SK-N-SH (cell line): ENCODE results near the gene VLDLR. TPM values are rescaled to one million over a fixed set of nuclear protein-coding genes. Genes with fewer than 3 reads are reported as not detected.

Experiments used
- CTCF ChIA-PET: fragments of 300-600, 350-600 bp; formaldehyde crosslinking; extraction: SDS; loops from one replicate; lab custom pipeline; 2021; lab: Yijun Ruan, JAX
- POLR2A ChIA-PET: fragments of 350-600 bp; sonication (Branson Sonifier 250); formaldehyde crosslinking; extraction: SDS; loops from one replicate; lab custom pipeline; 2020; ENCODE audit warnings: antibody characterized with exemption, inconsistent platforms; lab: Yijun Ruan, JAX
- DNase-seq: peaks from one replicate; pipeline ENCODE4 v3.0.0; 2012
- H2AFZ ChIP-seq: fragments of 200-600 bp; sonication (generic); 2 replicates; pipeline ENCODE4 v1.8.1; 2016; ENCODE audit warnings: antibody characterized with exemption, mild to moderate bottlenecking, low read depth
- H3F3A ChIP-seq: fragments of 200-600 bp; sonication (generic); replicated peaks from 2 replicates; pipeline ENCODE3; 2016; ENCODE audit warnings: antibody characterized with exemption, mild to moderate bottlenecking; ENCODE audit not compliant: insufficient read depth
- H3K27ac ChIP-seq, 2 experiments: fragments of 200-500 bp in 1 of 2; fragments of 200-600 bp in 1 of 2; sonication (Bioruptor generic) in 1 of 2; sonication (generic), shearing (Covaris generic) in 1 of 2; 2 replicates each; pipeline versions ENCODE4 v1.5.1 to v1.6.1; 2014 to 2016; ENCODE audit warnings: low read depth in 2 of 2, inconsistent platforms in 1 of 2, low read length in 1 of 2, mild to moderate bottlenecking in 1 of 2, mixed read lengths in 1 of 2
- H3K27me3 ChIP-seq: fragments of 200-600 bp; sonication (generic), shearing (Covaris generic); 2 replicates; pipeline ENCODE4 v1.6.1; 2016; ENCODE audit warnings: mixed run types; ENCODE audit not compliant: insufficient read depth
- H3K36me3 ChIP-seq, 2 experiments: fragments of 200-500 bp in 1 of 2; fragments of 200-600 bp in 1 of 2; sonication (Bioruptor generic) in 1 of 2; sonication (generic) in 1 of 2; replicated peaks in 1 of 2; 2 replicates each; pipeline versions ENCODE3 to v1.5.1; 2014 to 2016; ENCODE audit warnings: low read length in 1 of 2, mild to moderate bottlenecking in 1 of 2; ENCODE audit not compliant: insufficient read depth in 2 of 2, control insufficient read depth in 1 of 2
- H3K4me1 ChIP-seq, 2 experiments: fragments of 200-500 bp in 1 of 2; fragments of 200-600 bp in 1 of 2; sonication (Bioruptor generic) in 1 of 2; sonication (generic), shearing (Covaris generic) in 1 of 2; 2 replicates each; pipeline versions ENCODE4 v1.5.1 to v1.6.1; 2014 to 2016; ENCODE audit warnings: low read depth in 1 of 2, low read length in 1 of 2, mixed run types in 1 of 2; ENCODE audit not compliant: insufficient read depth in 2 of 2, control insufficient read depth in 1 of 2
- H3K4me2 ChIP-seq: fragments of 200-600 bp; sonication (generic), shearing (Covaris generic); 2 replicates; pipeline ENCODE4 v1.6.1; 2017; ENCODE audit warnings: mixed run types
- H3K4me3 ChIP-seq, 2 experiments: fragments of 200-500 bp in 1 of 2; fragments of 200-600 bp in 1 of 2; sonication (Bioruptor generic) in 1 of 2; sonication (generic), shearing (Covaris generic) in 1 of 2; 2 replicates each; pipeline versions ENCODE4 v1.5.1 to v1.8.1; 2014 to 2016; ENCODE audit warnings: low read depth in 2 of 2, inconsistent platforms in 1 of 2, low read length in 1 of 2, mild to moderate bottlenecking in 1 of 2, mixed read lengths in 1 of 2, moderate library complexity in 1 of 2
- H3K79me2 ChIP-seq: fragments of 200-600 bp; sonication (generic); 2 replicates; pipeline ENCODE4 v1.8.1; 2017; ENCODE audit warnings: mild to moderate bottlenecking; ENCODE audit not compliant: insufficient read depth
- H3K9ac ChIP-seq: fragments of 200-600 bp; sonication (generic); 2 replicates; pipeline ENCODE4 v1.6.1; 2017; ENCODE audit warnings: mixed run types
- H3K9me2 ChIP-seq: fragments of 200-600 bp; sonication (generic); 2 replicates; pipeline ENCODE4 v1.6.1; 2017; ENCODE audit warnings: mixed run types
- H3K9me3 ChIP-seq: fragments of 200-600 bp; sonication (generic); 2 replicates; pipeline ENCODE4 v1.6.1; 2017; ENCODE audit warnings: mixed run types, mild to moderate bottlenecking, moderate library complexity
- H4K20me1 ChIP-seq: fragments of 200-600 bp; sonication (generic); 2 replicates; pipeline ENCODE4 v1.6.1; 2017; ENCODE audit warnings: mild to moderate bottlenecking, mixed run types; ENCODE audit not compliant: insufficient read depth
- ELF1 ChIP-seq: IDR thresholded peaks from 2 replicates; pipeline ENCODE4 v1.4.0; 2012
- FOXJ3 ChIP-seq: sonication (generic); formaldehyde crosslinking; IDR thresholded peaks from 2 replicates; pipeline ENCODE4 v1.5.1; 2020; ENCODE audit warnings: mild to moderate bottlenecking, missing genetic modification reagents
- GATA2 ChIP-seq: sonication (generic); formaldehyde crosslinking; IDR thresholded peaks from 2 replicates; pipeline ENCODE4 v1.5.0; 2020; ENCODE audit warnings: mild to moderate bottlenecking, missing genetic modification reagents
- IRF3 ChIP-seq: fragments of 150-350 bp; IDR thresholded peaks from 2 replicates; pipeline ENCODE4 v1.6.1; 2016; ENCODE audit warnings: mild to moderate bottlenecking, low read depth, low read length
- JUND ChIP-seq: IDR thresholded peaks from 2 replicates; pipeline ENCODE4 v1.4.0; 2012
- MXI1 ChIP-seq: IDR thresholded peaks from 2 replicates; pipeline ENCODE4 v1.6.1; 2012; ENCODE audit warnings: mild to moderate bottlenecking, low read depth, low read length, improper control_type of control experiment
- NRF1 ChIP-seq: IDR thresholded peaks from 2 replicates; pipeline ENCODE4 v1.6.1; 2012; ENCODE audit warnings: low read depth, mild to moderate bottlenecking, low read length
- RAD21 ChIP-seq: IDR thresholded peaks from 2 replicates; pipeline ENCODE4 v1.6.1; 2012; ENCODE audit warnings: mild to moderate bottlenecking, low read length
- SMC3 ChIP-seq: IDR thresholded peaks from 2 replicates; pipeline ENCODE4 v1.6.1; 2012; ENCODE audit warnings: low read depth, low read length, improper control_type of control experiment
- TEAD4 ChIP-seq: IDR thresholded peaks from 2 replicates; pipeline ENCODE4 v1.4.0; 2012; ENCODE audit warnings: mild to moderate bottlenecking, borderline replicate concordance; ENCODE audit not compliant: insufficient read depth
- USF1 ChIP-seq: IDR thresholded peaks from 2 replicates; pipeline ENCODE4 v1.4.0; 2012; ENCODE audit warnings: low read depth, borderline replicate concordance
- YY1 ChIP-seq: IDR thresholded peaks from 2 replicates; pipeline ENCODE4 v1.4.0; 2012; ENCODE audit warnings: low read depth, mild to moderate bottlenecking
- WGBS: methylation state at CpG from one replicate; pipeline ENCODE4 v1.1.6; 2017; ENCODE audit warnings: low lambda C conversion rate; 5-methylcytosine and 5-hydroxymethylcytosine counted together
- polyA plus RNA-seq, 3 experiments: library from polyadenylated mRNA; depleted of rRNA; stranded (reverse); fragments of >200 nt; gene quantifications; 2 replicates each; pipeline ENCODE4 v1.2.3, GENCODE V29; 2012
- TF ChIP-seq, protein P1 (sequence below): IDR thresholded peaks from 2 replicates; pipeline ENCODE4; 2012
- TF ChIP-seq, protein P2 (sequence below): IDR thresholded peaks from 2 replicates; pipeline ENCODE4 v1.4.0; 2012; ENCODE audit warnings: low read depth
- TF ChIP-seq, protein P3 (sequence below): fragments of 200-600 bp; sonication (generic); IDR thresholded peaks from 2 replicates; pipeline ENCODE4 v1.6.1; 2017; ENCODE audit warnings: antibody characterized with exemption, mild to moderate bottlenecking, moderate library complexity

VLDLR gene
- polyA plus RNA-seq, 1 of the 3 experiments (the other 2 are of a cell fraction): 9.2 TPM

DNA sequence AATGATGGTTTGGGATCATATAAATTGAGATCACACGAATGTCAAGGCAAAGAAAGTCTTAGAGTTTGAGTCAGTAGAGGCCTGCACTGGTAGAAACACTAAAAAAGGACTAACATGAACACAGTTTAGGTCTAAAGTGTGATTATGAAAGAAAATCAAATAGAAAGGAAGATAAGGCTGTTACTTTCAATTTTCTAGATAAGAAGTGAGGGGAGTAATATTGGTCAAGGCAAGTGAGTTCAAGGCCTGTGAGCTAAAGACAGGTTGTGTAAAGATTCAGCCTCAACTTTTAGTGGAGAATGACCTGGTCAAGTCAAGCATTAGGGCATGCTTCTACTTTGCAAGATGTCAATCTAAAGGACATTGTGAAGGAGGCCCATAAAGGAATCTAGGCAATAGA, 19.0 kb downstream of the VLDLR start:
- Histone ChIP-seq H3K79me2 (no peaks in the 10 kb centered on the region), H2AFZ (no peak overlapping the region), H3K27ac (no peak overlapping the region), H3K27me3 (no peaks in the 10 kb centered on the region), H3K9me2 (no peaks in the 10 kb centered on the region), H3F3A (no peaks in the 10 kb centered on the region), H3K4me3 (no peak overlapping the region), H3K9ac (no peak overlapping the region), H3K9me3 (no peaks in the 10 kb centered on the region), H3K4me2 (no peak overlapping the region), H3K4me1 (no peaks in the 10 kb centered on the region), H3K36me3 (peaks cover 14 to 50% of the 10 kb centered on the region in 2 experiments), H4K20me1 (no peaks in the 10 kb centered on the region)
- DNase-seq: no peak
- 47% methylated on average over 1 of the region's 1 CpG for WGBS
- TF ChIP-seq JUND (no peak), TEAD4 (no peak), RAD21 (no peak), IRF3 (no peak), NRF1 (no peak)
- TF ChIP-seq, protein P1, sequence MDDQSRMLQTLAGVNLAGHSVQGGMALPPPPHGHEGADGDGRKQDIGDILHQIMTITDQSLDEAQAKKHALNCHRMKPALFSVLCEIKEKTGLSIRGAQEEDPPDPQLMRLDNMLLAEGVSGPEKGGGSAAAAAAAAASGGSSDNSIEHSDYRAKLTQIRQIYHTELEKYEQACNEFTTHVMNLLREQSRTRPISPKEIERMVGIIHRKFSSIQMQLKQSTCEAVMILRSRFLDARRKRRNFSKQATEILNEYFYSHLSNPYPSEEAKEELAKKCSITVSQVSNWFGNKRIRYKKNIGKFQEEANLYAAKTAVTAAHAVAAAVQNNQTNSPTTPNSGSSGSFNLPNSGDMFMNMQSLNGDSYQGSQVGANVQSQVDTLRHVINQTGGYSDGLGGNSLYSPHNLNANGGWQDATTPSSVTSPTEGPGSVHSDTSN: no peak
- TF ChIP-seq, protein P2, sequence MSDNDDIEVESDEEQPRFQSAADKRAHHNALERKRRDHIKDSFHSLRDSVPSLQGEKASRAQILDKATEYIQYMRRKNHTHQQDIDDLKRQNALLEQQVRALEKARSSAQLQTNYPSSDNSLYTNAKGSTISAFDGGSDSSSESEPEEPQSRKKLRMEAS: no peak
- ChIA-PET POLR2A (no interaction called here), CTCF (interaction anchor here (1.4 kb wide), 1 partner anchor 10 kb away, joined by 3 read pairs; no protein-coding TSS in a partner anchor)

DNA sequence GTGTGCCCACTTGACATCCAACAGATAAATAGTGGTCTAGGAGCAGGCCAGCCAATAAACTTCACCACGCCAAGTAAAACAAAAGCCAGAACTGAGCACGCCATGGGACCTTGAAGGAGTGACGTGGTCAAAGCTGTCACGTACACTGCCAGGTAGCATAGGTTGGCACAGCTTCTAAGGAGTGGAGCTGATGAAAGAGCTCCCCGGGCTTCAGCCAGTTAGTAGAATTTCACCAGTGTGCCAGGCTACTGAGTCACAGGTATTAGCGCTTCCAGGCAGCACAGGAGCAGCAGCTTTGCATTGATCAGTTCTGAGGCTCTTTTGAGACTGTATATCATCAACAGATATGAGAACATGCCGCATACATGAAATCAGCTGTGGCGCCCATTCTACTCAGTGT, 19.4 kb downstream of the VLDLR start:
- Histone ChIP-seq H3F3A (no peaks in the 10 kb centered on the region), H3K9ac (no peak overlapping the region), H3K4me3 (no peak overlapping the region), H3K36me3 (peaks cover 14 to 52% of the 10 kb centered on the region in 2 experiments), H3K9me2 (no peaks in the 10 kb centered on the region), H3K4me2 (no peak overlapping the region), H4K20me1 (no peaks in the 10 kb centered on the region), H3K27ac (no peak overlapping the region), H3K79me2 (no peaks in the 10 kb centered on the region), H3K27me3 (no peaks in the 10 kb centered on the region), H3K4me1 (no peaks in the 10 kb centered on the region), H3K9me3 (no peaks in the 10 kb centered on the region), H2AFZ (no peak overlapping the region)
- WGBS: 92% methylated on average over 8 of the region's 8 CpGs
- no peak for DNase-seq
- ChIA-PET POLR2A (no interaction called here), CTCF (interaction anchor here (1.4 kb wide), 1 partner anchor 9 kb away, joined by 3 read pairs; no protein-coding TSS in a partner anchor)
- no peak for TF ChIP-seq TEAD4
- TF ChIP-seq JUND: no peak
- no peak for TF ChIP-seq USF1
- TF ChIP-seq FOXJ3 (CRISPR knock-in tag): no peak
- TF ChIP-seq MXI1: no peak
- TF ChIP-seq, protein P3, sequence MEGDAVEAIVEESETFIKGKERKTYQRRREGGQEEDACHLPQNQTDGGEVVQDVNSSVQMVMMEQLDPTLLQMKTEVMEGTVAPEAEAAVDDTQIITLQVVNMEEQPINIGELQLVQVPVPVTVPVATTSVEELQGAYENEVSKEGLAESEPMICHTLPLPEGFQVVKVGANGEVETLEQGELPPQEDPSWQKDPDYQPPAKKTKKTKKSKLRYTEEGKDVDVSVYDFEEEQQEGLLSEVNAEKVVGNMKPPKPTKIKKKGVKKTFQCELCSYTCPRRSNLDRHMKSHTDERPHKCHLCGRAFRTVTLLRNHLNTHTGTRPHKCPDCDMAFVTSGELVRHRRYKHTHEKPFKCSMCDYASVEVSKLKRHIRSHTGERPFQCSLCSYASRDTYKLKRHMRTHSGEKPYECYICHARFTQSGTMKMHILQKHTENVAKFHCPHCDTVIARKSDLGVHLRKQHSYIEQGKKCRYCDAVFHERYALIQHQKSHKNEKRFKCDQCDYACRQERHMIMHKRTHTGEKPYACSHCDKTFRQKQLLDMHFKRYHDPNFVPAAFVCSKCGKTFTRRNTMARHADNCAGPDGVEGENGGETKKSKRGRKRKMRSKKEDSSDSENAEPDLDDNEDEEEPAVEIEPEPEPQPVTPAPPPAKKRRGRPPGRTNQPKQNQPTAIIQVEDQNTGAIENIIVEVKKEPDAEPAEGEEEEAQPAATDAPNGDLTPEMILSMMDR: no peak
- TF ChIP-seq SMC3: no peak
- TF ChIP-seq NRF1: no peak
- TF ChIP-seq IRF3: no peak
- TF ChIP-seq ELF1: no peak
- TF ChIP-seq, protein P1: no peak
- no peak for TF ChIP-seq GATA2 (CRISPR knock-in tag)
- no peak for TF ChIP-seq YY1
- TF ChIP-seq RAD21: no peak
